Measurements from ENCODE around the gene ENPP5. TPM values are rescaled to one million over a fixed set of nuclear protein-coding genes. Genes with fewer than 3 reads are reported as not detected.

Gene ENPP5
- total RNA-seq, 1 experiment from 2014 or later, result 9.1 TPM

- no peak overlapping the region for H3K27ac Mint-ChIP-seq
- ATAC-seq, result no peak
- POLR2A ChIA-PET, result no interaction called here
- no peak for DNase-seq (ENCODE audit: low spot score)
- H3K4me1 Mint-ChIP-seq, result peaks cover 21% of the 10 kb centered on the region
- H3K9me3 Mint-ChIP-seq, result peaks cover 31% of the 10 kb centered on the region
- H3K36me3 Mint-ChIP-seq, result peaks cover 30% of the 10 kb centered on the region
- no peak overlapping the region for H3K4me3 Mint-ChIP-seq
- CTCF ChIA-PET, result no interaction called here
- H3K27me3 Mint-ChIP-seq (ENCODE audit: low read depth), result no peaks in the 10 kb centered on the region
- TF ChIP-seq ATF2 (CRISPR knock-in tag; IDR thresholded peaks at IDR 0.05; ENCODE audit: borderline replicate concordance, low read depth) (no peak), MXD4 (CRISPR knock-in tag; IDR thresholded peaks at IDR 0.05; ENCODE audit: borderline replicate concordance) (no peak), SP1 (CRISPR knock-in tag; conservative IDR thresholded peaks at IDR 0.05) (no peak), ZNF512 (CRISPR knock-in tag; IDR thresholded peaks at IDR 0.05; ENCODE audit: borderline replicate concordance) (no peak), ATF3 (CRISPR knock-in tag; conservative IDR thresholded peaks at IDR 0.05) (no peak), OVOL2 (CRISPR knock-in tag; IDR thresholded peaks at IDR 0.05; ENCODE audit: borderline replicate concordance) (no peak), STAT6 (CRISPR knock-in tag; conservative IDR thresholded peaks at IDR 0.05; ENCODE audit: low read depth) (no peak), IRF1 (CRISPR knock-in tag; IDR thresholded peaks at IDR 0.05) (no peak), TCF7 (CRISPR knock-in tag; IDR thresholded peaks at IDR 0.05; ENCODE audit: low read depth) (no peak), AFF4 (CRISPR knock-in tag; IDR thresholded peaks at IDR 0.05; ENCODE audit: borderline replicate concordance) (no peak), NFYB (CRISPR knock-in tag; conservative IDR thresholded peaks at IDR 0.05; ENCODE audit: low read depth) (no peak), CTCF (IDR thresholded peaks at IDR 0.05) (no peak), SMAD4 (CRISPR knock-in tag; IDR thresholded peaks at IDR 0.05) (no peak), PRRX2 (CRISPR knock-in tag; IDR thresholded peaks at IDR 0.05) (no peak), TEAD1 (CRISPR knock-in tag; IDR thresholded peaks at IDR 0.05) (no peak), JAZF1 (CRISPR knock-in tag; IDR thresholded peaks at IDR 0.05) (no peak), MAX (CRISPR knock-in tag; IDR thresholded peaks at IDR 0.05) (no peak)
Observed at GRCh38 chr6:46116289-46116688, 54.5 kb downstream of the ENPP5 start.

All from WTC11 (cell line).